IMR-90 (cell line): Measurements from ENCODE around the gene RCBTB1. TPM values are rescaled to one million over a fixed set of nuclear protein-coding genes. Genes with fewer than 3 reads are reported as not detected.
A peak's percentile ranks its signal among the peaks of the same experiment; 100 is the strongest.

Experiments
- ATAC-seq: fragments of 200-7000 bp; cut with Tn5 transposase; 2 replicates; pipeline ENCODE4 v1.9.1; 2020; ENCODE audit warnings: low read depth, mild to moderate bottlenecking, moderate library complexity
- BruUV-seq: library from RNA; stranded (reverse); fragments of 400-500 nt; replicated peaks from 2 replicates; lab custom pipeline; 2021; lab: Mats Ljungman, UMichigan
- CTCF ChIA-PET: fragments of 300-600 bp; formaldehyde crosslinking; extraction: SDS; loops from one replicate; lab custom pipeline; 2021; ENCODE audit warnings: antibody characterized with exemption; lab: Yijun Ruan, JAX
- POLR2A ChIA-PET: fragments of 300-600 bp; sonication (Branson Sonifier 250); formaldehyde crosslinking; loops from one replicate; lab custom pipeline; 2022; ENCODE audit warnings: antibody characterized with exemption; ENCODE audit not compliant: unreplicated experiment; lab: Charles Lee
- DNase-seq: peaks from one replicate; pipeline ENCODE4 v3.0.0; 2013
- H2AFZ ChIP-seq: replicated peaks from 2 replicates; pipeline ENCODE3; 2013; ENCODE audit warnings: low read length, mild to moderate bottlenecking; ENCODE audit not compliant: poor library complexity
- H2AK5ac ChIP-seq: 2 replicates; pipeline ENCODE4 v1.6.1; 2013; ENCODE audit warnings: low read depth, low read length, inconsistent platforms
- H2AK9ac ChIP-seq: replicated peaks from 2 replicates; pipeline ENCODE3; 2013; ENCODE audit warnings: mild to moderate bottlenecking, low read depth, low read length, moderate library complexity; ENCODE audit not compliant: poor library complexity
- H2BK120ac ChIP-seq: 2 replicates; pipeline ENCODE4 v1.6.1; 2013; ENCODE audit warnings: low read depth, low read length, inconsistent platforms
- H2BK15ac ChIP-seq: 3 replicates; pipeline ENCODE4 v1.6.1; 2013; ENCODE audit warnings: low read depth, low read length, inconsistent platforms
- H2BK20ac ChIP-seq: 2 replicates; pipeline ENCODE4 v1.6.1; 2013; ENCODE audit warnings: low read depth, mild to moderate bottlenecking, inconsistent platforms, low read length, moderate library complexity
- H2BK5ac ChIP-seq: 2 replicates; pipeline ENCODE4 v1.6.1; 2013; ENCODE audit warnings: mild to moderate bottlenecking, low read depth, low read length, inconsistent platforms; ENCODE audit not compliant: poor library complexity, severe bottlenecking
- H3K14ac ChIP-seq: replicated peaks from 2 replicates; pipeline ENCODE4 v1.6.1; 2013; ENCODE audit warnings: low read depth, low read length, inconsistent platforms
- H3K18ac ChIP-seq: 2 replicates; pipeline ENCODE4 v1.6.1; 2013; ENCODE audit warnings: low read depth, low read length, control low read depth
- H3K23ac ChIP-seq: 2 replicates; pipeline ENCODE4 v1.6.1; 2013; ENCODE audit warnings: low read depth, low read length, inconsistent platforms
- H3K27ac ChIP-seq: 2 replicates; pipeline ENCODE4 v1.5.1; 2013; ENCODE audit warnings: mild to moderate bottlenecking, control low read depth, low read length; ENCODE audit not compliant: insufficient read depth
- H3K27me3 ChIP-seq: 2 replicates; pipeline ENCODE4 v1.6.1; 2013; ENCODE audit warnings: low read length; ENCODE audit not compliant: control insufficient read depth, insufficient read depth
- H3K36me3 ChIP-seq: 2 replicates; pipeline ENCODE4 v1.6.1; 2013; ENCODE audit warnings: low read length, mixed read lengths; ENCODE audit not compliant: control insufficient read depth, insufficient read depth
- H3K4ac ChIP-seq: 2 replicates; pipeline ENCODE4 v1.6.1; 2013; ENCODE audit warnings: low read depth, low read length, inconsistent platforms
- H3K4me1 ChIP-seq: 2 replicates; pipeline ENCODE4 v1.6.1; 2013; ENCODE audit warnings: low read length, mixed read lengths; ENCODE audit not compliant: control insufficient read depth, insufficient read depth
- H3K4me2 ChIP-seq: 2 replicates; pipeline ENCODE4 v1.6.1; 2013; ENCODE audit warnings: low read depth, mild to moderate bottlenecking, control low read depth, low read length, moderate library complexity
- H3K4me3 ChIP-seq: 2 replicates; pipeline ENCODE4 v1.5.1; 2013; ENCODE audit warnings: low read depth, mild to moderate bottlenecking, control low read depth, low read length, moderate library complexity; ENCODE audit not compliant: insufficient read depth
- H3K56ac ChIP-seq: 2 replicates; pipeline ENCODE4 v1.6.1; 2013; ENCODE audit warnings: low read length, inconsistent platforms; ENCODE audit not compliant: insufficient read depth; ENCODE audit errors: extremely low read depth
- H3K79me1 ChIP-seq, 2 experiments: 2 replicates each; pipeline ENCODE4 v1.6.1; 2013; ENCODE audit warnings: low read length in 2 of 2, inconsistent platforms in 1 of 2, low read depth in 1 of 2
- H3K9ac ChIP-seq: 2 replicates; pipeline ENCODE4 v1.6.1; 2013; ENCODE audit warnings: low read depth, low read length, control low read depth
- H3K9me1 ChIP-seq: 2 replicates; pipeline ENCODE4 v1.6.1; 2013; ENCODE audit warnings: low read length, inconsistent platforms; ENCODE audit not compliant: insufficient read depth
- H3K9me3 ChIP-seq: 2 replicates; pipeline ENCODE4 v1.6.1; 2013; ENCODE audit warnings: low read length; ENCODE audit not compliant: control insufficient read depth, insufficient read depth
- H4K20me1 ChIP-seq: 2 replicates; pipeline ENCODE4 v1.6.1; 2013; ENCODE audit warnings: low read length, inconsistent platforms; ENCODE audit not compliant: insufficient read depth
- H4K5ac ChIP-seq: 2 replicates; pipeline ENCODE4 v1.6.1; 2013; ENCODE audit warnings: mild to moderate bottlenecking, low read depth, low read length, control low read depth
- H4K8ac ChIP-seq, 2 experiments: 2 replicates each; pipeline ENCODE4 v1.6.1; 2013; ENCODE audit warnings: low read depth in 2 of 2, low read length in 2 of 2, control low read depth in 1 of 2, inconsistent platforms in 1 of 2
- H4K91ac ChIP-seq: 2 replicates; pipeline ENCODE4 v1.6.1; 2013; ENCODE audit warnings: low read depth, low read length, inconsistent platforms; ENCODE audit not compliant: insufficient read depth
- ELK1 ChIP-seq: fragments of 150-350 bp; IDR thresholded peaks from 2 replicates; pipeline ENCODE4 v1.6.1; 2016; ENCODE audit warnings: low read depth, mild to moderate bottlenecking, low read length, moderate library complexity, borderline replicate concordance
- FOS ChIP-seq: fragments of 150-350 bp; IDR thresholded peaks from 2 replicates; pipeline ENCODE4 v1.6.1; 2016; ENCODE audit warnings: low read depth, low read length
- MAZ ChIP-seq: IDR thresholded peaks from 2 replicates; pipeline ENCODE4 v1.6.1; 2012; ENCODE audit warnings: low read depth, mild to moderate bottlenecking, low read length, improper control_type of control experiment, moderate library complexity, borderline replicate concordance
- NFE2L2 ChIP-seq: fragments of 150-350 bp; IDR thresholded peaks from 2 replicates; pipeline ENCODE4 v1.6.1; 2016; ENCODE audit warnings: low read depth, mild to moderate bottlenecking, low read length
- WGBS, 2 experiments: methylation state at CpG; one replicate each; pipeline versions ENCODE4 v1.1.5 to v1.1.7; 2013; ENCODE audit warnings: missing lambda C conversion rate in 2 of 2; ENCODE audit not compliant: insufficient read length in 1 of 2; ENCODE audit errors: extremely low coverage in 2 of 2; 5-methylcytosine and 5-hydroxymethylcytosine counted together
- dilution Hi-C: fragments of 300-500 bp; cut with HindIII; formaldehyde crosslinking; loops from one replicate; pipeline ENCODE4 v1.14.3; 2018; ENCODE audit warnings: low sequenced_read_pairs; ENCODE audit not compliant: unreplicated experiment
- in situ Hi-C: fragments of 300-500 bp; cut with MboI; formaldehyde crosslinking; loops from 3 replicates; pipeline ENCODE4 v1.14.3; 2019; ENCODE audit warnings: low sequenced_read_pairs, inconsistent platforms, mixed read lengths
- intact Hi-C: fragments of 100-400 bp; cut with micrococcal nuclease; formaldehyde crosslinking; loops from 2 replicates; pipeline ENCODE4 v1.10.0; 2022
- polyA plus RNA-seq, 3 experiments: library from polyadenylated mRNA; depleted of rRNA; stranded (reverse); fragments of >200 nt; gene quantifications; 2 replicates each; pipeline ENCODE4 v1.2.3, GENCODE V29; 2012; ENCODE audit warnings: low replicate concordance in 1 of 3
- total RNA-seq: library from RNA; depleted of rRNA; stranded (reverse); fragments of >200 nt; gene quantifications from 2 replicates; pipeline ENCODE4 v1.2.3, GENCODE V29; 2012

RCBTB1 gene
- total and polyA plus RNA-seq, 2 of the 4 experiments (the other 2 are of a cell fraction): 11.3 to 11.6 TPM

- H3K18ac ChIP-seq: no peak overlapping the region
- TF ChIP-seq MAZ (no peak), NFE2L2 (no peak), ELK1 (no peak), FOS (no peak)
- no peak overlapping the region for H3K23ac ChIP-seq
- no peak overlapping the region for H2BK5ac ChIP-seq
- 81% methylated on average over 16 of the region's 16 CpGs; no CpG with 5 or more reads in 1 of the 2 experiments for WGBS, 2 experiments
- H3K9me1 ChIP-seq: 0 out of 2 replicates have a peak, but pooled peaks cover 4% of the 10 kb centered on the region
- CTCF ChIA-PET: no interaction called here
- no peak overlapping the region for H2BK120ac ChIP-seq
- H4K91ac ChIP-seq: no peak overlapping the region
- no peak overlapping the region for H4K8ac ChIP-seq
- peaks cover 4% of the 10 kb centered on the region; the same call in 1 of the 2 replicates for H3K4me1 ChIP-seq
- ATAC-seq (no peak), DNase-seq (no peak)
- H3K27me3 ChIP-seq: no peaks in the 10 kb centered on the region
- H2BK15ac ChIP-seq: no peak overlapping the region
- no peak overlapping the region for H4K5ac ChIP-seq
- H3K27ac ChIP-seq: no peak overlapping the region
- H2AK9ac ChIP-seq: no peak overlapping the region
- POLR2A ChIA-PET: no interaction called here
- H3K9ac ChIP-seq: no peak overlapping the region
- BruUV-seq: no TSS peak
- H3K4ac ChIP-seq: no peak overlapping the region
- no peak overlapping the region for H3K14ac ChIP-seq
- H3K56ac ChIP-seq: no peak overlapping the region
- H3K79me1 ChIP-seq: no peaks in the 10 kb centered on the region
- peak overlapping the region; percentile 13 for H2AFZ ChIP-seq
- no peaks in the 10 kb centered on the region for H4K20me1 ChIP-seq
- no peaks in the 10 kb centered on the region for H3K9me3 ChIP-seq
- intact Hi-C loops: no loop called here
- dilution Hi-C loops: no loop called here
- H2BK20ac ChIP-seq: no peak overlapping the region; the same call in 1 of the 2 replicates
- H2AK5ac ChIP-seq: no peak overlapping the region
- no peak overlapping the region for H3K4me2 ChIP-seq
- in situ Hi-C loops: no loop called here
- H3K36me3 ChIP-seq: no peaks in the 10 kb centered on the region
- no peak overlapping the region for H3K4me3 ChIP-seq
Measured at GRCh38 chr13:49630580-49630979, 45.2 kb upstream of the RCBTB1 start.
